Endothelial cell (in vitro differentiated cells): ENCODE results near the gene PTPN12. TPM values are rescaled to one million over a fixed set of nuclear protein-coding genes. Genes with fewer than 3 reads are reported as not detected.
"Not testable (repeated sequence)": the region's sequence is repeated elsewhere in the genome, so short reads cannot be mapped to it uniquely, and the experiment has no call there.

Experiments
- DNase-seq: peaks from one replicate; pipeline ENCODE4 v3.0.0; 2021; ENCODE audit warnings: low spot score
- H3K27ac Mint-ChIP-seq: one replicate; pipeline ENCODE4 v1.8.0; 2021; ENCODE audit warnings: mixed read lengths, inconsistent platforms; ENCODE audit not compliant: unreplicated experiment
- H3K27me3 Mint-ChIP-seq: one replicate; pipeline ENCODE4 v1.8.0; 2021; ENCODE audit warnings: mild to moderate bottlenecking, moderate library complexity, mixed read lengths, inconsistent platforms; ENCODE audit not compliant: unreplicated experiment
- H3K36me3 Mint-ChIP-seq: one replicate; pipeline ENCODE4 v1.8.0; 2021; ENCODE audit warnings: mild to moderate bottlenecking, low read depth, mixed read lengths, inconsistent platforms; ENCODE audit not compliant: unreplicated experiment
- H3K4me1 Mint-ChIP-seq: one replicate; pipeline ENCODE4 v1.8.0; 2021; ENCODE audit warnings: mild to moderate bottlenecking, mixed read lengths, inconsistent platforms; ENCODE audit not compliant: unreplicated experiment
- H3K4me3 Mint-ChIP-seq: one replicate; pipeline ENCODE4 v1.8.0; 2021; ENCODE audit warnings: mild to moderate bottlenecking, mixed read lengths, inconsistent platforms; ENCODE audit not compliant: unreplicated experiment
- H3K9me3 Mint-ChIP-seq: one replicate; pipeline ENCODE4 v1.8.0; 2021; ENCODE audit warnings: mixed read lengths, inconsistent platforms; ENCODE audit not compliant: unreplicated experiment
- total RNA-seq: library from RNA; stranded (reverse); fragmentation: NEBNext Ultra II Directional; extraction: Animal tissue kit (Norgen Biotek cat#: 25700); gene quantifications from one replicate; pipeline ENCODE4 v1.2.1, GENCODE V29; 2021; ENCODE audit not compliant: unreplicated experiment
- TF ChIP-seq, protein P1 (sequence below): fragments of 200-600 bp; sonication (generic); IDR thresholded peaks from one replicate; pipeline ENCODE4 v1.5.0; 2021; ENCODE audit warnings: antibody characterized with exemption; ENCODE audit not compliant: unreplicated experiment

PTPN12 gene
- total RNA-seq, 1 donor from 2014 or later = 186 TPM

DNA sequence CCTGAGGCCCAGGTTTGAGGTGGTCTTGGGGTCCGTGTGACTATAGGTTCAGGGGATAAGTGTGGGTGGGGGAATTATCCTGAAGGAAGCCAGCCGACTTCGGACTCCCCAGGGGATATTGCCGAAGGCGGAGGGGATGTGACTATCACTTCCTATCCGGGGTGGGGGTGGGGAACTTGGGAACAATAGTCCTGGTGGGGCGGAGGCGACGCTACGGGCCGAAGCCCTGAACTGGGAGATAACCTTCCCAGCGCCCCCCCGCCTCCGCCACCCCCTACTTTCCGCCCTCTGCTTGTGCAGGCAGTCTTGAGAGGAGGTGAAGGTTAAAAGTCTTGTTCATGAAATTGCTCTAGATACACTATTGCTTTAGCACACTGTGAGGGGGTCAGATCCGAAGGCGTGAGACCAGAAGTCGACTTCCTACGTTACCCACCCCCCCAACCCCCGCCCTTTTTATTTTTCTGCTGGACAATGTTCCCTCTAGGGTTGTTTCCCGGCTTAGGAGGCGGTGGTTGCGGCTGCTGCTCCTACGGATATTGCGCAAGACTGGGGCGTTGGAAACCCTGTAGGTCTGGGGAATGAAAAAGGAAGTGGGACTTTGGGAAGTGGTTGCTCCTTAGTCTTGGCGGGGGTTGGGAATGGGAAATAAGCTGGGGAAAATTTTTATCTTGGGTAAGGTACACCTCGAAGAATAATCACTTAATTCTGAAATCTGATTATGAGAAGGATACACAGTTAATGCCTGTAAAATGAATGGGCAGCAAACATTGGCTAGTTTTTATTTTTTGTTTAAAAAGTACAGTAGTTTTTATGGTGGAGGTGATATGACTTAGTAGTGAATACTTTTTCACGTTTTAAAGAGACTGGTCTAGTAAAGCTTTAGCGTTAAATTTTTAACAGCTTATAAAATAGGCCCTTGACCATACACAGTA lies 1.5 kb downstream of the PTPN12 start:
- TF ChIP-seq, protein P1, sequence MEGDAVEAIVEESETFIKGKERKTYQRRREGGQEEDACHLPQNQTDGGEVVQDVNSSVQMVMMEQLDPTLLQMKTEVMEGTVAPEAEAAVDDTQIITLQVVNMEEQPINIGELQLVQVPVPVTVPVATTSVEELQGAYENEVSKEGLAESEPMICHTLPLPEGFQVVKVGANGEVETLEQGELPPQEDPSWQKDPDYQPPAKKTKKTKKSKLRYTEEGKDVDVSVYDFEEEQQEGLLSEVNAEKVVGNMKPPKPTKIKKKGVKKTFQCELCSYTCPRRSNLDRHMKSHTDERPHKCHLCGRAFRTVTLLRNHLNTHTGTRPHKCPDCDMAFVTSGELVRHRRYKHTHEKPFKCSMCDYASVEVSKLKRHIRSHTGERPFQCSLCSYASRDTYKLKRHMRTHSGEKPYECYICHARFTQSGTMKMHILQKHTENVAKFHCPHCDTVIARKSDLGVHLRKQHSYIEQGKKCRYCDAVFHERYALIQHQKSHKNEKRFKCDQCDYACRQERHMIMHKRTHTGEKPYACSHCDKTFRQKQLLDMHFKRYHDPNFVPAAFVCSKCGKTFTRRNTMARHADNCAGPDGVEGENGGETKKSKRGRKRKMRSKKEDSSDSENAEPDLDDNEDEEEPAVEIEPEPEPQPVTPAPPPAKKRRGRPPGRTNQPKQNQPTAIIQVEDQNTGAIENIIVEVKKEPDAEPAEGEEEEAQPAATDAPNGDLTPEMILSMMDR = no peak
- Mint-ChIP-seq H3K4me1 (peaks cover 36% of the 10 kb centered on the region), H3K4me3 (peak overlapping the region; percentile 98), H3K36me3 (peaks cover 11% of the 10 kb centered on the region), H3K27me3 (peaks cover 14% of the 10 kb centered on the region), H3K27ac (peak overlapping the region; percentile 98), H3K9me3 (no peaks in the 10 kb centered on the region)
- peak; percentile 76 for DNase-seq

DNA sequence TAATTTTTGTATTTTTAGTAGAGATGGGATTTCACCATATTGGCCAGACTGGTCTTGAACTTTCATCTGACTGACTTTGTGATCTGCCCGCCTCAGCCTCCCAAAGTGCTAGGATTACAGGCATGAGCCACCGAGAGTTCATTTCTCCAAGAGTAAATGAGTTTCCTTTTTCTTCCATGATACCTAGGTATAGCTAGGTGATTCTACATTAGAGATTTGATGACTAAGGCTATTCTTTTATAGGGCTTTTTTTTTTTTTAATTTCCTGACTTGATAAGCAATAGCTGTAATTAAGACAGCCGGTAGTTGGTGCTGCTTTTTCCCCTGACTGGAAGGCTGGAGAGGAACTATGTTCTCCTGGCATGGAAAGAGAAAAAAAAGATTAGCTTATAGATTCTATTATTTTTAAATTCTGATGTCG lies 3.3 kb downstream of the PTPN12 start:
- no peak overlapping the region for H3K27ac Mint-ChIP-seq
- H3K4me1 Mint-ChIP-seq = peaks cover 39% of the 10 kb centered on the region
- no peaks in the 10 kb centered on the region for H3K9me3 Mint-ChIP-seq
- DNase-seq = no peak
- peaks cover 14% of the 10 kb centered on the region for H3K27me3 Mint-ChIP-seq
- TF ChIP-seq, protein P1 = no peak
- H3K36me3 Mint-ChIP-seq = peaks cover 18% of the 10 kb centered on the region
- peak overlapping the region; percentile 98 for H3K4me3 Mint-ChIP-seq

DNA sequence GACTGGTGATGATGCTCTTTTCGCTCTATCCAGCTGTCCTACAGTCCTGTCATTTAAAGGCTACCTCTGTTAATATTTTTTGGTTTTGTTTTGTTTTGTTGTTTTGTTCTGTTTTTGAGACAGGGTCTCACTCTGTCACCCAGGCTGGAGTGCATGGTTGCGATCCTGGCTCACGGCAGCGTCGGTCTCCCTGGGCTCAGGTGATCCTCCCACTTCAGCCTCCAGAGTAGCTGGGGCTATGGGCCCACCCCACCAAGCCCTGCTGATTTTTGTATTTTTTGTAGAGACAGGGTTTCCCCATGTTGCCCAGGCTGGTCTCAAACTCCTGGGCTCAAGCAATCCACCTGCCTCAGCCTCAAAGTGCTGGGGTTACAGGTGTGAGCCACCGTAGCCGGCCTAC lies 3.9 kb downstream of the PTPN12 start:
- not testable (repeated sequence) for DNase-seq, H3K27ac Mint-ChIP-seq, H3K9me3 Mint-ChIP-seq
- Mint-ChIP-seq H3K27me3 (peaks cover 11% of the 10 kb centered on the region), H3K36me3 (peaks cover 13% of the 10 kb centered on the region), H3K4me3 (peak overlapping the region; percentile 98), H3K4me1 (peaks cover 36% of the 10 kb centered on the region)

DNA sequence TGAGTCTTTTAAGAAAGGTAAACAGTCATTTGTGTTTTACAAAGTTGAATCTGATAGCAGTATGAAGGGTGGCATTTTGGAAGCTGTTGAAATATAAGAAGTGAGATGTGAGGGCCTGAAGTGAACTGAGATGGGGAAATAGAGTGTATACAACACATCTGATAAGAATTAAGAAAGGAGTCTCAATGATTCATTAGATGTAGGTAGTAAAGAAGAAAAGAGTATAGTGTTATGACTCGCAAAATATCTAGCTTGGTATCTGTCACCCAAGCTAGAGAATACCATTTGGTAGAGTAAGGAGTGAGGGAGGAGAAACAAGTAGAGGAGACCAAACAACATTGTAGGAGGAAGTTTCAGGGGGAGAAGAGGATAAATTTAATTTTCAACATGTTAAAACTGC lies 5.3 kb downstream of the PTPN12 start:
- Mint-ChIP-seq H3K27ac (peak overlapping the region; percentile 2), H3K4me1 (peaks cover 48% of the 10 kb centered on the region), H3K36me3 (peaks cover 13% of the 10 kb centered on the region), H3K27me3 (peaks cover 11% of the 10 kb centered on the region), H3K9me3 (no peaks in the 10 kb centered on the region), H3K4me3 (peak overlapping the region; percentile 39)
- DNase-seq = no peak
- TF ChIP-seq, protein P1 = no peak

DNA sequence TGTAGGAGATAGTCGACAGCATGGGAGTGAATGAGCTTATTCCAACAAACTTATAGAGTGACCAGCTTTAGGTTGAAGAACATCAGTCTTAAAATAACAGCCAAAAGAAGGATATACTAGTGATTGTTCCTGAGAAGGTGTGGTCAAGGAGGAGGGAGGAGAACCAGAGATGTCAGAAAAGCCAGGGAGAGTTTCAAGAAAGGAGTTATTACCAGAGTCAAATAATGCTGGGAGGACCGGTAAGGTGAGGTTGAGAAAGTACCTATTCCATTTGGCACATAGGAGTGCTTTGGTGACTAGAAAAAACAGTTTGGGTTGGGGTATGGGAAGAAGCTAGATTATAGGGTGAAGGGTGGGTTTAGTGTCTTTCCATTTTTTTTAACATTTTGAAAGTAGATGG lies 5.8 kb downstream of the PTPN12 start:
- H3K4me1 Mint-ChIP-seq = peaks cover 53% of the 10 kb centered on the region
- peak overlapping the region; percentile 2 for H3K27ac Mint-ChIP-seq
- no peak overlapping the region for H3K4me3 Mint-ChIP-seq
- H3K27me3 Mint-ChIP-seq = peaks cover 10% of the 10 kb centered on the region
- no peak for DNase-seq
- no peaks in the 10 kb centered on the region for H3K9me3 Mint-ChIP-seq
- TF ChIP-seq, protein P1 = no peak
- H3K36me3 Mint-ChIP-seq = peaks cover 13% of the 10 kb centered on the region
